HG03280 (cell line): Measurements from ENCODE around the gene CALCR.
"Not testable (repeated sequence)": the region's sequence is repeated elsewhere in the genome, so short reads cannot be mapped to it uniquely, and the experiment has no call there.

Source experiments
- ATAC-seq: cut with Tn5 transposase; IDR thresholded peaks from one replicate; pipeline ENCODE4 v1.9.1; 2021; ENCODE audit warnings: mild to moderate bottlenecking, moderate library complexity; ENCODE audit not compliant: unreplicated experiment

CALCR gene

GRCh38 chr7:93562936-93563335 is 11.6 kb downstream of the CALCR start:
- ATAC-seq, result no peak

DNA sequence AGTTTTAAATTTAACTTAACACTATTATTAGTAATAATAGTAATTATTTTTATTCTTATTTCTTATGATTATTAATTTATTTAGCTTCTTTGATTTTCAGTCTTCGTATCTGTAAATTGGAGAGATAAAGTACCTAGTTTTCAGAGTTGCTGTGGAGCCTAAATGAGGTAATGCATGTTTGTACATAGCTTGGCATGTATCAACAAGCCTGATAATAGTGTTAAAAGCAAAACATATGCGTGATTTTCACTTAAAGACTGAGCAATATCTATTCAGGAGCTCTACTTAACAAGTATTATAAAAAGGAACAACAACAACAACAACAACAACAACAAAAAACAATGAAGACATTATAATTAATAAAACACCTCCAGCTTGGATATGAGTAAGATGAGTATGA is 12.4 kb downstream of the CALCR start:
- ATAC-seq, result no peak

- no peak for ATAC-seq
These were observed 14.7 kb downstream of the CALCR start for GRCh38 chr7:93559639-93560491.

GRCh38 chr7:93558705-93559614 is 15.6 kb downstream of the CALCR start:
- no peak for ATAC-seq

- ATAC-seq, result no peak
These were observed 22.6 kb downstream of the CALCR start for GRCh38 chr7:93551931-93552330.

DNA sequence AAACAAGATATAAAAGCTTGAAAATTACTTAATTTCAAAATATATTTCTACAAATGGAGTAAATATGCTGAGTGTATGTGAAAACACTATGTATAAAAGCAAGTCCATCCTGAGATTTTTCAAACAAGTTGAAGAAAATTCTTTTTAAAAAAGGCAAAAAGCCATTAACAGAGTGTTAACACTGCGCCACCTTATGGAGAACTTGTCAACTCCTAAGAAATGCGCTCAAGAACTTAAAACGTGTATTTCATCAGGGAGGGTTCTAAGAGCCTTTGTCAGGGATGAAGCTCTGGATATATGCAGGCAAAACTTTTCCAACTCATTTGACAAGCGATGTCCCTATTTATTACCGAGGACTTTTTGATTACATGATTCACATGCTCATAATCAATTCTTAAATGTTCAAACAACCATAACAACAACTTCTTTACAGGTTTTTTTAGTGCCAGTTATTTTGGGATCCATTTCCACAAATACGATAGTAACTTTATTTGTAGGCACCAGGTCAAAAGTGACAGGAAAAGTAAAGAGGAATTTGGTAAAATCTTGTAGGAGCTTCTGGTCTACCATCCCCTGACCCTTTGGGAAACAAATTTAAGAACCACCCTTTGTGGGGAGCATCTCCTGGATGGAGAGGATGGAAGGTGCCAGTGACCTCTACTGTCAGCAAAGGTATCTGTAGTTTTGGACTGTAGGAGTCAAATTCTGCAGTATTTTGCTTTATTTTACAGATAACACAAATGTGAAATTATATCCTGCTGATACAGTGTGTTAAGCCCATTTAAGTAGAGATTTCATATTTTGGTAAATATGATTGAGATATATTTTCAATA is 23.2 kb downstream of the CALCR start:
- no peak for ATAC-seq

GRCh38 chr7:93547716-93548115 is 26.8 kb downstream of the CALCR start:
- no peak for ATAC-seq

- ATAC-seq, result no peak
These were observed 29.8 kb downstream of the CALCR start for GRCh38 chr7:93544691-93545090.

DNA sequence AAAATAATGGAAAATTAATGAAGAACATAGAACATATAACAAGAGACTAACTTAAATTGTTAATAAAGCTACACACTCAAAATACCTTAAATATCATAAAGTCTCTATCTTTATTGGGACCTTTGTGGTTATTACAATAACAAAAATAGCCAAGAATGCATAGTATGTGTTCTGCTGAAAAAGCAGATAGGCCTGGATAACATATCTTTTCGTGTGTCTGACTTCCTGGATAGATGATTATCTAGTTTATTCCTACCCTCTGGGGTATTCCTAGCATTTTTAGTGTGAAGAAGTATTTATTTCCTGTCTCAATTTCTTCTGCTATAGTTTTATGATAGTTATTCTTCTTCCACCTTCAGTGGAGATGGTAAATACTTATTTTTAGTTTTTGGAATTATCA is 36.5 kb downstream of the CALCR start:
- no peak for ATAC-seq

DNA sequence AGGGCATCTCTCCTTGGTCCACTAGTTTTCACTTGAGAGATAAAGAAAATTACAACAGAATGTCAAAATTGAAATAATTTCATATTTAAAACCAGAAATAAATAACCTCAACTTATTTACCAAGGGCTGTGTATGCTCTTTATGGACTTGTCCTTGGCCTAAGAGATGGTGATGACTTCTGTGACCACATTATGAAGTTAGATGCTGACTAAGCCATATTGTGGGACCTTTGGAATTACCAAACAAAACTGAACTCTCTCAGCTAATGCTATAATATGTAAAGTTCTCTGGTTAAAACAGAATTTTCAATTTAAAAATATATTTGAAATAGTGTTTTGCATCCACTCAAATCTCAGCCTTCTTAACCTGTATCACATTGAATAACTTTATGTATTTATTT is 38.9 kb downstream of the CALCR start:
- no peak for ATAC-seq

DNA sequence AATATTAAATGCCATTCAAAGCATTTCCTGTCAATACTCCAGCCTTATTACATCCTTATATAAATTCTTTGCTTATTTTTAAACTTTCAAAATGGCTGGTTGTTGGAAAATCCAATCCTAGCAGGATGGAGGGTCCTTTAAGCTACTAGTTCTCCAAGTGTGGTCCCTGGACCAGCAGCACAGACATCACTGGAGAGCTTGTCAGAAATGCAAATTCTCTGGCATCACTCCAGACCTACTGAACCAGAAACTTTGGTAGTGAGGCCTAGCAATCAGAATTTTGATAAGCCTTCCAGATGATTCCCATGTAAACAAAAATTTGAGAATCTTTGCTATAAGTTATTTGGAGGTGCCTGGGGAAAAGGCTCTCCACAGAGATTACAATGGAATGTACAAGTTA is 43.8 kb downstream of the CALCR start:
- no peak for ATAC-seq

DNA sequence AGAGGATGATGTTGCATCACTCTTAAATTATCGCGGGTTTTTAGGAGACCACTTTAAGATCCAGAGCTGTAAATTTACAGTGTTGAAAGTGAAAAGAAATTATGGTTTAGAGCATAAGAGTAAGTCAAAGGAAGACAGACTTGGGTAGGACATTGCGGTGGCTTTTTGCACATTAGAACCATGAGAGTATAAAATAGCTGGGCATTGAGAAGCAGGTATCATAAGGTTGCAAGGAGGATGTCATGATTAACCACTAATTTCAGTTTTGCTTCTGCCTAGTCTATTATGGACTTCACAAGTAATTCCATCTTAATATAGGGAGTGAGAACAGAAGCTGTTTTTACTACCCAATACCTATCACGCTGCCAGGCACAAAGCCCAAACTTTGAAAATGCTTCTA is 57.7 kb downstream of the CALCR start:
- no peak for ATAC-seq

- no peak for ATAC-seq
These were observed 59.4 kb downstream of the CALCR start for GRCh38 chr7:93515144-93515543.

DNA sequence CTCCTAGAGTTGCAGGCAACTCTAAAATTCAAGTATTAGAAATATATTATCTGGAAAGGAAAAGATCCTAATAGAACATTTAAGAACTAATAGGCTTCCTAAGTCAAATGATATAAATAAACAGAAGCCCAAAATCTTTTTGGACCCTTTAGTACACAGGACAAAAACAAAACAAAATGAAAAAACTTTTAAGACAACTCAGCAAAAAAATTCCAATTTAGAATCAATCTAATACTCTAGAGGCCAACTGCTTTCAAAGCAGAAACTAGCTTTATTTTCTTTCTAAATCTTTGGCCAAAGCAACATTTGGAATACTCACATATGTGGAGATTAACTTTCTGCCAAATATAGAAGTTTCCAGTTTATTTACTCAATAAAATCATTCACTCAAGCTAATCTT is 65.2 kb downstream of the CALCR start:
- ATAC-seq, result no peak

GRCh38 chr7:93503088-93503487 is 71.4 kb downstream of the CALCR start:
- no peak for ATAC-seq

DNA sequence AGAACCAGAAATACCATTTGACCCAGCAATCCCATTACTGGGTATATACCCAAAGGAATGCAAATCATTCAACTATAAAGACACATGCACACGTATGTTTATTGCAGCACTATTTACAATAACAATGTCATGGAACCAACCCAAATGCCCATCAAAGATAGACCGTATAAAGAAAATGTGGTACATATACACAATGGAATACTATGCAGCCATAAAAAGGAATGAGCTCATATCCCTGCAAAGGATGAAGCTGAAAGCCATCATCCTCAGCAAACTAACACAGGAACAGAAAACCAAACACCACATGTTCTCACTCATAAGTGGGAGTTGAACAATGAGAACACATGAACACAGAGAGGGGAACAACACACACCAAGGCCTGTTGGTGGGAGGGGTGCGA is 82.7 kb downstream of the CALCR start:
- not testable (repeated sequence) for ATAC-seq

DNA sequence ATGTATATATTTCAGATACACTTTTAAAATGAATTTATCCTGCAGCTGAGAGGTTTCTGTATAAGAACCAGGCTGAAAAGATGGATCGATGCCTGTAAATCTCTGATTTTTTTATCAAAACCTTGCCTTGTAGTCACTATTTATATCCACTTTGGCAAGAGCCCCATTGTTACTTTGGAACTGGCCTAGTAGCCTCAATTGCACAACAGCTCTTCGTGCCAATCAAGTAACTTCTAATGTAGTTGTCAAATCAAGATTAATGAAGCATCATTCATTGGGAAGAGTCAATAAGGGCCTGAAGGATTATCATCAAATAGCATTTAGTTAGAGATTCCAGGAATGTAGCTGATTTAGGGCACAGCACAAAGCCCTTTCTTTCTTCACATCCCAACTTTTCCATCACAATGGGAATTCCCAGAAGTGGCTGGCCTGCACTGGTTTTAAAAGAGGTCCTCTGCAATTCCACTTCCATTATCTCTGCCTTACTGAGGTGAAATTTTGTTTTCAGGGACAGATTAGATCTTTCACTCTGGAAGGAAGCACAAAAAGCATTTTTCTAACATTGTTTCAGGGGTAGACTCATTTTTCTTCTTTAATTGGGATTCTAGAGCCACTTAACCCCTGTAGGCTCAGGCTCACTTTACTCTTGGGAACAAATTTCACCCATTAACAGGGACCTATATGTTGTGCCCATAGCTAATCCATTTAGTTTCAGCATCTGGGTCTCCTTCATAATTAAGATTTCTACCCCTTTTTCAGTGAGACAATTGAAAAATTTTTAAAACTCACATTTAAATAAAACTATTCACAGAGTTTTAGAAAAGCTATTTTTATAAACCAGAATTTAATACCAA is 97.8 kb downstream of the CALCR start:
- no peak for ATAC-seq

GRCh38 chr7:93475811-93476210 is 98.7 kb downstream of the CALCR start:
- no peak for ATAC-seq

GRCh38 chr7:93471456-93471855 is 103.1 kb downstream of the CALCR start:
- no peak for ATAC-seq

GRCh38 chr7:93463764-93464163 is 110.8 kb downstream of the CALCR start:
- ATAC-seq, result no peak
